Measurements from ENCODE around the gene JAK1.

- 0 out of 2 replicates have a peak, but pooled peaks have one; percentile 12 for TF ChIP-seq CTCF (conservative IDR thresholded peaks at IDR 0.05; ENCODE audit: low read depth, low read length)
- no peak for TF ChIP-seq EZH2 (IDR thresholded peaks at IDR 0.05; ENCODE audit: borderline replicate concordance, low read depth, low read length, poor library complexity, severe bottlenecking)
These were observed 3.1 kb upstream of the JAK1 start for GRCh38 chr1:64969305-64970046.
